Hepatocyte (in vitro differentiated cells): Measurements from ENCODE around the gene UBQLN4.

Source experiments
- CTCF ChIP-seq: fragments of 200-600 bp; sonication (generic); IDR thresholded peaks from 2 replicates; pipeline ENCODE4 v1.5.1; 2016; ENCODE audit warnings: antibody characterized with exemption, mild to moderate bottlenecking; ENCODE audit not compliant: poor library complexity
- EZH2 ChIP-seq: fragments of 200-600 bp; sonication (generic); IDR thresholded peaks from 2 replicates; pipeline ENCODE4 v1.6.1; 2016; ENCODE audit warnings: antibody characterized with exemption, mild to moderate bottlenecking, borderline replicate concordance
- EZH2phosphoT487 ChIP-seq: fragments of 200-600 bp; sonication (generic); IDR thresholded peaks from one replicate; pipeline ENCODE4 v1.6.1; 2018; ENCODE audit warnings: antibody characterized with exemption, mild to moderate bottlenecking, low read depth, moderate library complexity; ENCODE audit not compliant: unreplicated experiment, severe bottlenecking

DNA sequence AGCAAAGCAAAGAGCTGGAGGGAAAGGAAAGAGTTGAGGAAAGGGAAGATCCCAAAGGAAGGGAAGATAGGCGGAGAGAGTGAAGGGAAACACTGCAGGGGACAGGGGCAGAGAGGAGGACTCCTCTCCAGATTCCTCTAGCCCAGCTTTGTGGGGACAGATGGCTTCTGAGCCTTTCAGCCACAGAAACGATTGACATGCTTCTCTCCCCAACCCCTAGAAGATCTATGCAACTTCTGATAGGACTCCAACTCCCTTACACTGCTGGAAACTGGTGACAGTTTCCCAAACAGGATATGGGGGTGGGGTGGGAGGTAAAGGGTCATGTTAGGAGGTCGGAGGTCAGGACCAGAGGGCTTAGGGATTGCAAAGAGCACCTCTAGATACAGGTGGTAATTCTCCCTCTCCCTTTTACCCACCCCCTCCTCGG, 22.2 kb upstream of the UBQLN4 start:
- TF ChIP-seq CTCF, result no peak
- TF ChIP-seq EZH2phosphoT487, result no peak
- TF ChIP-seq EZH2, result no peak
